ENCODE data around the gene BRIP1. TPM values are rescaled to one million over a fixed set of nuclear protein-coding genes. Genes with fewer than 3 reads are reported as not detected.

The BRIP1 gene
- total RNA-seq, 1 experiment from 2014 or later: 30.2 TPM

- Histone ChIP-seq H3K4me3 (ENCODE audit: low read depth, low read length, poor library complexity, severe bottlenecking) (no peak overlapping the region), H3K27ac (ENCODE audit: low read depth, low read length, poor library complexity, severe bottlenecking) (no peak overlapping the region), H3K4me1 (ENCODE audit: insufficient read depth, low read length, poor library complexity, severe bottlenecking) (no peaks in the 10 kb centered on the region), H3K27me3 (replicated peaks; ENCODE audit: insufficient read depth, low read depth, low read length, poor library complexity) (no peaks in the 10 kb centered on the region), H3K36me3 (ENCODE audit: insufficient read depth, low read length, poor library complexity, severe bottlenecking) (peaks cover 4% of the 10 kb centered on the region), H3K9me3 (ENCODE audit: low read depth, low read length, poor library complexity, severe bottlenecking) (peaks cover 15% of the 10 kb centered on the region)
- DNase-seq (ENCODE audit: low spot score): no peak
- TF ChIP-seq CTCF (conservative IDR thresholded peaks at IDR 0.05; ENCODE audit: low read depth, low read length) (no peak), EZH2 (IDR thresholded peaks at IDR 0.05; ENCODE audit: borderline replicate concordance, low read depth, low read length, poor library complexity, severe bottlenecking) (no peak)
- ChIA-PET POLR2A (ENCODE audit: low non-redundant PET) (no interaction called here), CTCF (no interaction called here)
- no TSS peak for BruUV-seq (replicated peaks)
- intact Hi-C loops (cut with micrococcal nuclease; ENCODE audit: unreplicated experiment): no loop called here
Measured at GRCh38 chr17:61715348-61715747, 148.0 kb downstream of the BRIP1 start.

GRCh38 chr17:61714300-61714699 lies 149.0 kb downstream of the BRIP1 start:
- TF ChIP-seq EZH2 (IDR thresholded peaks at IDR 0.05; ENCODE audit: borderline replicate concordance, low read depth, low read length, poor library complexity, severe bottlenecking) (no peak), CTCF (conservative IDR thresholded peaks at IDR 0.05; ENCODE audit: low read depth, low read length) (no peak)
- no peak for DNase-seq (ENCODE audit: low spot score)
- Histone ChIP-seq H3K27me3 (replicated peaks; ENCODE audit: insufficient read depth, low read depth, low read length, poor library complexity) (no peaks in the 10 kb centered on the region), H3K4me3 (ENCODE audit: low read depth, low read length, poor library complexity, severe bottlenecking) (no peak overlapping the region), H3K36me3 (ENCODE audit: insufficient read depth, low read length, poor library complexity, severe bottlenecking) (peaks cover 4% of the 10 kb centered on the region), H3K4me1 (ENCODE audit: insufficient read depth, low read length, poor library complexity, severe bottlenecking) (no peaks in the 10 kb centered on the region), H3K27ac (ENCODE audit: low read depth, low read length, poor library complexity, severe bottlenecking) (no peak overlapping the region), H3K9me3 (ENCODE audit: low read depth, low read length, poor library complexity, severe bottlenecking) (peaks cover 15% of the 10 kb centered on the region)
- BruUV-seq (replicated peaks): no TSS peak
- ChIA-PET POLR2A (ENCODE audit: low non-redundant PET) (no interaction called here), CTCF (no interaction called here)
- intact Hi-C loops (cut with micrococcal nuclease; ENCODE audit: unreplicated experiment): no loop called here

GRCh38 chr17:61713035-61713434 lies 150.3 kb downstream of the BRIP1 start:
- Histone ChIP-seq H3K4me1 (ENCODE audit: insufficient read depth, low read length, poor library complexity, severe bottlenecking) (no peaks in the 10 kb centered on the region), H3K4me3 (ENCODE audit: low read depth, low read length, poor library complexity, severe bottlenecking) (no peak overlapping the region), H3K9me3 (ENCODE audit: low read depth, low read length, poor library complexity, severe bottlenecking) (peaks cover 15% of the 10 kb centered on the region), H3K27me3 (replicated peaks; ENCODE audit: insufficient read depth, low read depth, low read length, poor library complexity) (no peaks in the 10 kb centered on the region), H3K36me3 (ENCODE audit: insufficient read depth, low read length, poor library complexity, severe bottlenecking) (peaks cover 9% of the 10 kb centered on the region), H3K27ac (ENCODE audit: low read depth, low read length, poor library complexity, severe bottlenecking) (no peak overlapping the region)
- CTCF ChIA-PET: no interaction called here
- BruUV-seq (replicated peaks): no TSS peak
- POLR2A ChIA-PET (ENCODE audit: low non-redundant PET): no interaction called here
- no peak for DNase-seq (ENCODE audit: low spot score)
- intact Hi-C loops (cut with micrococcal nuclease; ENCODE audit: unreplicated experiment): no loop called here
- TF ChIP-seq EZH2 (IDR thresholded peaks at IDR 0.05; ENCODE audit: borderline replicate concordance, low read depth, low read length, poor library complexity, severe bottlenecking): no peak

- DNase-seq (ENCODE audit: low spot score): no peak
- Histone ChIP-seq H3K36me3 (ENCODE audit: insufficient read depth, low read length, poor library complexity, severe bottlenecking) (peaks cover 11% of the 10 kb centered on the region), H3K4me3 (ENCODE audit: low read depth, low read length, poor library complexity, severe bottlenecking) (no peak overlapping the region), H3K27me3 (replicated peaks; ENCODE audit: insufficient read depth, low read depth, low read length, poor library complexity) (no peaks in the 10 kb centered on the region), H3K27ac (ENCODE audit: low read depth, low read length, poor library complexity, severe bottlenecking) (no peak overlapping the region), H3K9me3 (ENCODE audit: low read depth, low read length, poor library complexity, severe bottlenecking) (no peaks in the 10 kb centered on the region), H3K4me1 (ENCODE audit: insufficient read depth, low read length, poor library complexity, severe bottlenecking) (no peaks in the 10 kb centered on the region)
- CTCF ChIA-PET: no interaction called here
- no peak for TF ChIP-seq CTCF (conservative IDR thresholded peaks at IDR 0.05; ENCODE audit: low read depth, low read length)
- no peak for TF ChIP-seq EZH2 (IDR thresholded peaks at IDR 0.05; ENCODE audit: borderline replicate concordance, low read depth, low read length, poor library complexity, severe bottlenecking)
- intact Hi-C loops (cut with micrococcal nuclease; ENCODE audit: unreplicated experiment): no loop called here
- no TSS peak for BruUV-seq (replicated peaks)
- POLR2A ChIA-PET (ENCODE audit: low non-redundant PET): no interaction called here
Measured at GRCh38 chr17:61710546-61710945, 152.8 kb downstream of the BRIP1 start.

All from A673 (cell line).